ENCODE data around the gene RNF10.
"Not testable (repeated sequence)": the region's sequence is repeated elsewhere in the genome, so short reads cannot be mapped to it uniquely, and the experiment has no call there.

RNF10 gene

GRCh38 chr12:120580787-120581723 lies 46.9 kb downstream of the RNF10 start, which contains the start of gene POP5:
Gene POP5 (minus strand): TSS chr12:120581402. CDS start chr12:120581362, 40 bp downstream.
- DNase-seq (ENCODE audit: low spot score) = peak; percentile 98

- no peak for DNase-seq (ENCODE audit: low spot score)
These were observed 47.8 kb downstream of the RNF10 start for GRCh38 chr12:120581998-120582397.

- DNase-seq (ENCODE audit: low spot score) = peak; percentile 73
These were observed 49.4 kb downstream of the RNF10 start for GRCh38 chr12:120583478-120584030.

GRCh38 chr12:120584343-120585149 lies 50.4 kb downstream of the RNF10 start:
- DNase-seq (ENCODE audit: low spot score) = peak; percentile 45

- DNase-seq (ENCODE audit: low spot score) = no peak
These were observed 52.0 kb downstream of the RNF10 start for GRCh38 chr12:120586206-120586605.

- no peak for DNase-seq (ENCODE audit: low spot score)
These were observed 52.7 kb downstream of the RNF10 start for GRCh38 chr12:120586860-120587259.

- DNase-seq (ENCODE audit: low spot score) = no peak
These were observed 54.2 kb downstream of the RNF10 start for GRCh38 chr12:120588371-120588770.

GRCh38 chr12:120588948-120589930 lies 55.1 kb downstream of the RNF10 start:
- DNase-seq (ENCODE audit: low spot score) = no peak

- no peak for DNase-seq (ENCODE audit: low spot score)
These were observed 56.7 kb downstream of the RNF10 start for GRCh38 chr12:120590741-120591407.

GRCh38 chr12:120592121-120593049 lies 58.2 kb downstream of the RNF10 start:
- DNase-seq (ENCODE audit: low spot score) = no peak

- no peak for DNase-seq (ENCODE audit: low spot score)
These were observed 62.7 kb downstream of the RNF10 start for GRCh38 chr12:120596901-120597300.

- no peak for DNase-seq (ENCODE audit: low spot score)
These were observed 63.7 kb downstream of the RNF10 start for GRCh38 chr12:120597861-120598260.

GRCh38 chr12:120598674-120599463 lies 64.7 kb downstream of the RNF10 start:
- DNase-seq (ENCODE audit: low spot score) = no peak

- DNase-seq (ENCODE audit: low spot score) = no peak
These were observed 65.8 kb downstream of the RNF10 start for GRCh38 chr12:120599672-120600552.

GRCh38 chr12:120602416-120602815 lies 68.3 kb downstream of the RNF10 start:
- not testable (repeated sequence) for DNase-seq (ENCODE audit: low spot score)

GRCh38 chr12:120610560-120610959 lies 76.4 kb downstream of the RNF10 start:
- no peak for DNase-seq (ENCODE audit: low spot score)

GRCh38 chr12:120611534-120611933 lies 77.4 kb downstream of the RNF10 start:
- not testable (repeated sequence) for DNase-seq (ENCODE audit: low spot score)

- DNase-seq (ENCODE audit: low spot score) = no peak
These were observed 80.7 kb downstream of the RNF10 start for GRCh38 chr12:120614848-120615247.

Data from putamen (tissue), 1 donor.